ENCODE measurements around the gene SHOX.
"Not testable (repeated sequence)": the region's sequence is repeated elsewhere in the genome, so short reads cannot be mapped to it uniquely, and the experiment has no call there.

DNA sequence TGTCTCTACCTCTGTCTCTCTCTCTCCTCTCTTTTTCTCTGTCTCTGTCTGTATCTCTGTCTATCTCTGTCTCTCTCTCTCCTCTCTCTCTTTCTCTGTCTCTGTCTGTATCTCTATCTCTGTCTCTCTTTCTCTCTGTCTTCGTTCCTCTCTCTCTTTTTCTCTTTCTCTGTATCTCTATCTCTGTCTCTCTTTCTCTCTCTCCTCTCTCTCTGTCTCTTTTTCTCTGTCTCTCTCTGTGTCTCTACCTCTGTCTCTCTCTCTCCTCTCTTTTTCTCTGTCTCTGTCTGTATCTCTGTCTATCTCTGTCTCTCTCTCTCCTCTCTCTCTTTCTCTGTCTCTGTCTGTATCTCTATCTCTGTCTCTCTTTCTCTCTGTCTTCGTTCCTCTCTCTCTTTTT, 4.5 kb upstream of the SHOX start:
- TF ChIP-seq EZH2 (IDR thresholded peaks at IDR 0.05; ENCODE audit: low read depth); CTCF (conservative IDR thresholded peaks at IDR 0.05): not testable (repeated sequence)
